Testis (tissue), 2 donors: ENCODE data around the gene SPI1.

Experiments
- CTCF ChIP-seq, 3 experiments: fragments of 450-650 bp in 2 of 3; fragments of 200-600 bp in 1 of 3; sonication (generic) in 1 of 3; IDR thresholded peaks; one replicate each; pipeline ENCODE4 v1.5.1; 2016 to 2019; ENCODE audit warnings: antibody characterized with exemption in 3 of 3, mild to moderate bottlenecking in 2 of 3, moderate library complexity in 1 of 3
- POLR2A ChIP-seq: fragments of 450-650 bp; IDR thresholded peaks from one replicate; pipeline ENCODE4 v1.6.1; 2017; ENCODE audit warnings: antibody characterized with exemption, mild to moderate bottlenecking, moderate library complexity

- TF ChIP-seq POLR2A: no peak
- TF ChIP-seq CTCF (IDR thresholded peaks at IDR 0.05): no peak
These were observed 25.8 kb downstream of the SPI1 start, which contains the start of gene MYBPC3 for GRCh38 chr11:47352556-47352955.
